Stimulated activated CD8-positive, alpha-beta memory T cell treated with anti-CD3 and anti-CD28 coated beads, Interleukin-7, amount 100 ng/mL, for 24 hours (primary cell): ENCODE data around the gene IQGAP3.
"Not testable (repeated sequence)": the region's sequence is repeated elsewhere in the genome, so short reads cannot be mapped to it uniquely, and the experiment has no call there.

Experiments
- DNase-seq: peaks from one replicate; pipeline ENCODE4 v3.0.0-alpha.2; 2020; ENCODE audit warnings: low read depth

Gene IQGAP3

DNA sequence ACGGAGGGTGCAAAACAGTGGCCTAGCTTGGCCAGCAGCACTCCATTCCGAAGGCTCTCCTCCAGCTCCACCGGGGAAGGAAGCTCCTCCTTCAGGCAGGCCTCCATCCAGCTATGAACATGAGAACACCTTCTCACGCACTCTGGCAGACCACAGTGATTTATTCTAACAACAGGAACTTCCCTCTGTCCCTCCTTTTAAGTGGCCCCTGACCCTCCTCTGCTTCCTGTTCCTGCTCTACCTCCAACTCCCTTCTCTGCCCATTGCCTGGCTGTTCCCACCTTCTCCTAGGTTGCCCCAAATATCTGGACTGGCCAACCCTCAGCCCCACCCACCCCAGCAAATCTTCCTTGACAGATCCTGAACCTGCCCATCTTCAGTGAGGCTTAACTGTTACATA, 5.9 kb downstream of the IQGAP3 start:
- DNase-seq, result no peak

DNA sequence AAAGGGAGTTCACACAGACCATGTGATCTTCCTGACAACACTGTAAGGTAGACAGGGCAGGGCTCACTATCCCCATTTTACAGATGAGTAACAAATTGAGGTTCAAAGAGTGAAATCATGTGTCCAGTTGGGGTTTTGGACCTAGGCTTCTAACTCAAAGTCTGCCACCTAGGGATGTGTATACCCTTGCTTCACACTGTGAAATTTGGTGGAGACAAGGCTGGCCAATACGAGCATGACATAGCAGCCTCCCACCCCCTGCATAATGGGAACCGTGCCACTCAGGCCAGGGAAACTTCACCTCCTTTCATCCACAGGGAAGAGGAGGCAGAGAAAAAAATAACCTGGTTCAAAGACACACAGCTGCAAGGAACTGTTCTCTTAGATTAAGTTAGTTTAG, 6.8 kb downstream of the IQGAP3 start:
- DNase-seq, result no peak

DNA sequence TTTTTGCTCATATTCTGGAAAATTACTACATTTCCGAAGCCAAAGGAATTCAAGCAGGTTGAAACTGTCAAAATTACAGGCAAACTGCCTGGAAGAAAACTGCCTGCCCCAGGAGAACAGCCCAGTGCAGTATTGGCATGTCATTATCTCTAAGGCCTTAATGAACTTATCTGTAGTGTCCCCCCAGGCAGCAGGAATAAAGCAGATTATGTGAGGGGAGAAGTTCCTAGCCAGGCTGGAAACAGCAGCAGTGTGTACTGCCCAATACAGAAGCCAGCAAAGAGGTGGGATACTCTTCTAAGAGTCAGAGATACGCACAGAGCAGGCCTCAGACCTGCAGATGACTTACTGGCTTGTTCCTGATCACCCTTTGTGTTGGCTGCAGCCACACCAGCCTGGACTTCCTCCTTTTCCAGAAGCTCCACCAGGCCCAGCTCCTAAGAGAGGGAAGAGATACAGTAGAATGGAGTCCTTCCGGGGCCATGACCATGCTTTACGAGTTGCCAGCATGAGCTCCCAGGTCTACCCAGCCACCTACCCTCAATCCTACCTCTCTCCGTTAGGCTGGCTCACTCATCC, 11.7 kb downstream of the IQGAP3 start:
- DNase-seq, result no peak

DNA sequence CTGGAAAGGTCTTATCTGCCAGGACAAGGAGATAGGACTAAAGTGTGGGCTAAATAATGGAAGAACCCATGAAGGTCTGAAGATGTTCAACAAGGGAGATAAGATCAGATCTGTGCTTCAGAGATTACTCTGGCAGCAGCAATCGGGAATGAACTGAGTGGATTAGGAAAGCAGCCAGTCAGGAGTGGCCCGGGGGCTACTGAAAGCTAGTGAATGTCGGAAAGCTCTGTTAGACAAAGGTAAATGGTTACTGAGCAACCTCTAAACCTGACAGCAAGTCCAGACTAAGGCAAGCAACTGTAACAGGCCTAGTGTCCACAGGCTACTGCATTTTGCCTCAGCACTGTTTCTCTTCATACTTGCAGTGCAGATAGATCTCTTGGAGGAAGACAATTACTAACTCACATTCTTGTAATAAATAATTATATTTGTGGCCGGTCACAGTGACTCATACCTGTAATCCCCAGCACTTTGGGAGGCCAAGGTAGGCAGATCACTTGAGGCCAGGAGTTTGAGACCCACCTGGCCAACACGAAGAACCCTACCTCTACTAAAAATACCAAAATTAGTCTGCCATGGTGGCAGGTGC, 12.5 kb downstream of the IQGAP3 start:
- DNase-seq, result no peak

DNA sequence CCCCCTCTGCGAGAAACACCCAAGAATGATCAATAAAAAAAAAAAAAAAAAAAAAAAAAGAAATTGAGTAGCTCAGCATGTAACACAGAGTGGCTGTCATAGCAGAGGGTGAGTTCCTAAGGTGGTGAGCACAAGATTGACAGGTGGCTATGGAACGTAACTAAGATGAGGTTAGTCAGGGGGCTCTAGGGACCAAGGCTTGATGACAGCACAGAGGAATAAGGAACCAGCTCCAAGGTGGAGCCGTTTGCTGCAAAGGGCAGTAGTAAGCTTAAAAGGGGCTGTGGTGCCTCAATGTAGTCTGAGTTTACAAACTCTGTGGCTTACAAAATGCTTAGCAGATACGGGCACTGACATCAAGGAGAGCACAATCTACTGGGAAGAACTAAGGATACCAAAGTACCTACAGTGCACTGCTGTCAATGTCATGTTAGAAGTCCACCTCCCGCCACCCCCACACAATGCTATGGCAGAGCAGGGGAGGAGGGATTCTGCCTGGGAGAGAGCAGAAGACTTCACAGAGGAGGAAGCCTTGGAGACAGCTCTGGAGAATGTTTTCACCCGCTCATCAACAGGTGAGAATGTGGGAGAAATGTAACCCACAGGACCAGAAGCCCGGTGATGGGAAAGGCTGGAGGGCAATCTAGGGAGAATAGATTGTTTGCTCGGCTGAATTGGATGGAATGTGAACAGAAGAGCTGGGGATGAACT, 13.1 kb downstream of the IQGAP3 start:
- DNase-seq, result no peak

DNA sequence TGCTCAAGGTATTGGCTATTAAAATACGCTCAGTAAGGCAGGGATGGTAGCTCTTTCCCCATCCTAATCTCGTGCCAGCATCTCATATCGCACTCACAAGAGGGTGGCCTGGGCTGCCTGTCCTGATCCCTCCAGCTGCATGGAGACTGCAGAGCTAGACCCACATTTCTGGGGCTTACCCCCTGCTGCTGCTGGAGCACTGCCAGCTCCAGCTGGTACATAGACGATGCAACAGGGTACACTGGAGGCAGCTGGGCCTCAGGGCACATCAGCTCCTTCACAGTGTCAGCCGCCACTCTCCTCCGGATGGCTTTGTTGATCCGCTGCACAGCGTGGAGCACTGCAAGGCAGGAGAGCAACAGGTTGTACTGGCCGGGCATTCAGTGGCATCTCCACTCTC, 16.0 kb downstream of the IQGAP3 start:
- DNase-seq, result no peak

DNA sequence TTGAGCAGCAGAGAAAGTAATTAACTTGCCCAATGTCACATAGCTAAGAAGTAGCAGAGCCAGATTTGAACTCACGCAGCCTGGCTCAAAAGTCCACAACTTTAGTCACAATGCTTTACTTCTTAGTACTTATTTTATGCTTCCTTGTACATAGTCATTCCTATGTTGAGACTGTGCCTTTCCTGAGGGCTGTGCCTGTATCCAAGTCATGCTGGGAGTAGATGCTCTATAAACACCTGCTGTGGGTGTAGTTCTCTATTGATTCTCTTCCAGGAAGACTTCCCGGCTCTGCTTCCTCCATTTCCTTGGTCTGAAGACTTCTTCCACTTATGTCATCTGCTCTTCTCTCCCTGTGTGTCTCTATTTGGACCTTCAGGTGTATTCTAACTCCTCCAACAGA, 16.6 kb downstream of the IQGAP3 start:
- DNase-seq, result no peak

DNA sequence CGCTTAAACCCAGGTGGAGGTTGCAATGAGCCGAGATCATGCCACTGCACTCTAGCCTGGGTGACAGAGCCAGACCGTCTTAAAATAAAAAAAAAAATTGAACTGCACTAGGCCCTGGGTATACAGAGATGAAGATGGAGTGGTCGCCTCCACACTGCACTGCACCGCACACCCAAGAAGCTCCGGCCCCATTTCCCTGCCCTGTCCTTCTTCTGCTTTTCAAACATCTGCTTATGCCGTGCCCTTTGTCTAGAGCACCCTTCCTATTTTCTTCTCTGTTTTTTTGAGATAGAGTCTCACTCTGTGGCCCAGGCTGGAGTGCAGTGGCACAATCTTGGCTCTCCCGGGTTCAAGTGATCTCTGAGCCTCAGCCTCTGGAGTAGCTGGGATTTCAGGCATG, 17.4 kb downstream of the IQGAP3 start:
- DNase-seq, result no peak

DNA sequence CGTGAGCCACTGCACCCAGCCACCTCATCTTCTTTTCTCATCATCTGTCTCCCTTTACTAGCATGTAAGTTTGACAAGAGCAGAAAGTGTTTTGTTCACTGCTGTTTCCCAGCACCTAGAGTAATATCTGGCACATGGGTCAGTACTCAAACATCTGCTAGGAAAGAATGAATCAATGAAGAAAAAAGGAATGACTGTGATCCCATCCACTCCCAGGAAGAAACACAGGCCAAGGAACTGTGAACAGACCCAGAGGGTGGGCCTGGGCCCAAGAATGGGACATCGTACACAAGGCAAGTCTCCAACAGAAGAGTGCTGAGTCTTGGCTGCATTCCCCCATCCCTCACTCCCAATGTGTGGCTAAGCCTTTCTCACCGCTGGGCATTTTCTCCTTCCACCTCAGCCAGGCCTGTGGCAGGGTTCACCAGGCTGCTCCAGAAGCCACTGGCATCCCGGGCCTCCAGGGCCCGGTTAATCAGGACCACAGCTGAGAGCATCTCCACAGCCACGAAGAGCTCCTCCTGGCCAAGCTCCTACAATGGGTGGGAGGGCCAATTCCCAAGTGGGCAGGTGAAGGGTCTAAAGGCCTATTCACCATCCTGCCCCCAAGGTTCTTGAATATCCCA, 18.4 kb downstream of the IQGAP3 start:
- DNase-seq, result no peak

DNA sequence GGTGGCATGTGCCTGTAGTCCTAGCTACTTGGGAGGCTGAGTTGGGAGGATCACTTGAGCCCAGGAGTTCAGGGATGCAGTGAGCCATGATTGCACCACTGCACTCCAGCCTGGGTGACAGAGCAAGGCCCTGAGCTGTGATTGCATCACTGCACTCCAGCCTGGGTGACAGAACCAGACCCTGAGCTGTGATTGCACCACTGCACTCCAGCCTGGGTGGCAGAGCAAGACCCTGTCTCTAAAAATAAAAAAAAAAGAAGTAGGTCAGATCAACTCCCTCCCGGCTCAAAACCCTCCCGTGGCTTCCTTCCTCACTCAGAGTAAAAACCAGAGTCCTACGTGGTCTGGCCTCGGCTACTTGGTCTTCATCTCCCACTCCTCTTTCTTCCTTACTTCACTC, 19.4 kb downstream of the IQGAP3 start:
- not testable (repeated sequence) for DNase-seq

DNA sequence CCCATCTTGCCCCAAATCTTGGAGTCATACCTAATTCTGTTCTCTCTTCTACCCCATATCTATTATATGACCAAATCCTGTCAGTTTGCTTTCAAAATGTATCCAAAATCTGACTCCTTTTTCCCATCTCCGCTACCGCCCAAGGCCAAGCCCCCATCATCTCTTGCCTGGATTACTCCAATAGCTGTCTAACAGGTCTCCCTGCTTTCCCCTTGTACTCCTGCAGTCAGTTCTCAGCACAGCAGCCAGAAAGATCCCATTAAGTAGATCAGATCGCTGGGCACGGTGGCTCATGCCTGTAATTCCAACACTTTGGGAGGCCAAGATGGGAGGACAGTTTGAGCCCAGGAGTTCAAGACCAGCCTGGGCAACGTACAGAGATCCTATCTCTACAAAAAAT, 19.8 kb downstream of the IQGAP3 start:
- no peak for DNase-seq

DNA sequence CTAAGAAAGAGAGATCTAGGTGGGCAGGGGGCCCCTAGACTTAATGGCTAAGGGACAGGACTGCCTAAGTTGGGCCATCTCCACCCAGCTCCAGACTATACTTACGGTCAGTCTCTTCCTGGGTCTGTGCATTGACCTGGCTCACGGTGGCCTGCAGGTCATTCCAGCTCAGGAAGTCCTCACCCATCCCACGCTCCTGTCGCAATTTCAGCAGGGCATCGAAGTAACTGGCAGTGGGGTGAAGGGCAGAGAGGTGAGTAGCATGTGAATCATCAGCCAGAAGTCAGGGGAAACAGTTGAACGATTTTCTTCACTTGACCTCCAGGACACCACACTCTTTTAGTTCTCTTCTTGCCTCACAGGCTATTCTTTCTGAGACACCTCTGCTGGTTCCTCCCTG, 20.5 kb downstream of the IQGAP3 start:
- no peak for DNase-seq

DNA sequence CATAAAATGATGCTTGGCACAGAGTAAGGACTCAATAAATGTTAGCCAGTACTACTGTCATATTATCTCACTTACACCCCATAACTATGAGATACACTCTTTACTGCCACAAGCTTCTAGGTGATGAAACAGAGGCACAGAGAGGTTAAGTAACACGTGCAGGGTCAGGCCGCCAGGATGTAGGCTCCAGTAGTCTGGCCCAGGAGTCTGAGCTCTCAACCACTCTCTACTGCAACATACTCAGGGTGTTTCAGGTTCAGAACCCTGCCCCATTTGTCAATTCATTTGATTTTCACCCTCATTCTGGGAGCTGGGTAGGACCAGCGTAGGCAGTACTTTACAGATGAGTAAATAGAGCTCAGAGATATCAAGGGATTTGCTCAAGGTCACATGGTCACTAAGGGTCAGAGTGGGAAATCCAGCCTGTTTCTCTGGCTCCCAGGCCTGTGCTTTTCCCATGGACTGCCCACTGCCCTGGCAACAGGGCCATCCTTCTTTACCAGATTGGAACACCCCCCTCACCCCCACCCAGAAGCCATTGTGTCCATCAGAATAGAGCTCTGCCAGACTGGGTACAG, 21.2 kb downstream of the IQGAP3 start:
- no peak for DNase-seq

DNA sequence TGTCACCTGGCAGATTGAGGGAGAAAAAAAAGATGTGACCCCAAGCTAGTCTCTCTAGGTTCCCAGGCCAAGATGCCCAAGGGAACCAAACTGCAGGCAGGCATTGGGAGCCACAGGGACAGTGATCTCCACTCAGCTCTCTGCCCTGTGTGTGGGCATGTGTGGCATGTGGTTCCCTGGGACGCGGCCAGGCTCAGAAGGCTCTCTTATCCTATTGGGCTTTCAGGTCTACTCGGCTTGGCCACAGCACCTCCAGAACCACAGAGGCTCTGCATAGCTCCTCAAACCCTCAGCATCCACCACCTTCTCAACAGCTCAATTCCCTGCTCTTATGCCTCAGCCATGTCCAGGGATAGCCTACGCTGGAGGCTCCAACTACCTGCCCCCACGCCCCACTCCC, 22.0 kb downstream of the IQGAP3 start:
- DNase-seq, result no peak

DNA sequence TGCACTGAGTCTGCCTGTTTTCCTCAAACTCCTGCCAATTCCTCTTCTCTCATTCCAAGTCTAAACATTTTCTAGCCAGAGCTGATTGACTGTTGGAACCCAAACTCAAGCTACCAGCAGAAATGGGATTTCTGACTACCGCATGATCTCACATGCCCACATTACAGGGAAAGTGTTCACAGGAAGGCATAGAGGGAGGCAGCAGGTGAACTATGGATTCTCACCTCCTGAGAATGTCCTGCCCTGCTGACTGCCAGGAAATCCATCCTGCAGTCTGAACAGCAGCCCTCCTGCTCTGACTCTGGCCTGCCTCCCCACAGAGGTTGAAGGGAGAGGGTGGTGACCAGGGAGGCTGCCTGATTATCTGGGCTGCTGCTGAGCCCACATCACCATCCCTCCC, 22.5 kb downstream of the IQGAP3 start:
- no peak for DNase-seq

DNA sequence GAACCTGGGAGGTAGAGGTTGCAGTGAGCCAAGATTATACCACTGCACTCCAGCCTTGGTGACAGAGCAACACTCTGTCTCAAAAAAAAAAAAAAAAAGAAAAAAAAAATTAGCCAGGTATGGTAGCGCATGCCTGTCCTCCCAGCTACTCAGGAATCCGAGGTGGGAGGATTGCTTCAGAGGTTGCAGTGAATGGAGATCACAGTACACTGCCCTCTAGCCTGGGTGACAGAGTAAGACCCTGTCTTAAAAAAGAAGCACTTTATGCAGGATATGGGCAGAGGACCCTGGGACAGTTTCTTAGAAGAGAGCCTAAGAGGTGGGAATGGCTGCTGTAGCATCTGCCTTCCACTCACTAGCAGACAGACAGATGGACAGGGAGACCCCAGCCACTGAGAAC, 23.0 kb downstream of the IQGAP3 start:
- no peak for DNase-seq

DNA sequence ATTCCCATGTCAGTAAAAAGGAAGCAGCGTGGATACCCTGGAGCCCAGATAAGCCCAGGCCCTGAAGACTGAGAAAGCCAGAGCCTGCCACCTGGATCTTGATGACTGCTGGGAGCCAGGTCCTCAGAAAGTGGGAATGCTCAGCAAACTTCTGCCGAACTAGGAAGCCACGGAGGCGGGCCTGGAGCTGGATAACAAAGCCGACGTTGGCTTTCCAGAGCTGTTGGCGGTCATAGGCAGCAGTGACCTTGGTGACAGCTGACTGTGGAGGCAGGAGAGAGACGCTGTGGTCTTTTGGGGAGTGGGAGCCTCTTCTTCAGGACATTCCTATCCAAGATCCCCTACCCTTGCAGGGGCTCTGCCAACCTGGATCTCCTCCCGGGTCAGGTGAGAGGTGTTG, 24.4 kb downstream of the IQGAP3 start:
- no peak for DNase-seq

DNA sequence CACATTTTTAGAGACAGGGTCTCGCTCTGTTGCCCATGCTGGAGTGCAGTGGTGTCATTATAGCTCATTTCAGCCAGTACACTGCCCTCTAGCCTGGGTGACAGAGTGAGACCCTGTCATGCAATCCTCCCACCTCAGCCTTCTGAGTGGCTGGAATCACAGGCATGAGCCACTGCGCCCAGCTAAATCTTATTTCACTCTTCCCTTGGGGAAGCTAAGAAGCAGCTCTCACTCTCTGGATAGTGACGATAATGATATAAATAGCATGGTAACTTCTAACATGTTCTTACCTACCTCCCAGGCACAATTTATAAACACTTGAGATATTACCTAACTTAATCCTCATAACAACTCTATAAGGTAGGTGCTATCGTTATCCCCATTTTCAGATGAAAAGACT, 24.9 kb downstream of the IQGAP3 start:
- no peak for DNase-seq

DNA sequence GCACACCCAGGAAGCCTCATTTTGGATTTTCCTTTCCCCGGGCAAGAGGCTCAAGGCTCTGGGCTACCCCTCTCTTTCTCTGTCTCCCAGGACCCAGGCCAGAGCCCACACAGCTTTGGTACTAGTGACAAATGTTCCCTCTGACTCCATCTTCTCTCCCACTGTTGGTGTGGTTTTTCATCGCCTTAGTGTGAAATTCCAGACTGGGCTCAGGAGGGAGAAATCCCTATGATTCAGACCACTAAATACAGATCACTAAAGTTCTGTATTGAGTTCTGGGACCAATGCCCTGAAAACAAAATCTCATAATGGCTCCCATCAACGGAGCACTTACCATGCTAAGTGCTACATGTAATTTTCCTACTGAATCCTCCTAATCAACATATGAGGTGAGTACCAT, 26.1 kb downstream of the IQGAP3 start:
- DNase-seq, result no peak

DNA sequence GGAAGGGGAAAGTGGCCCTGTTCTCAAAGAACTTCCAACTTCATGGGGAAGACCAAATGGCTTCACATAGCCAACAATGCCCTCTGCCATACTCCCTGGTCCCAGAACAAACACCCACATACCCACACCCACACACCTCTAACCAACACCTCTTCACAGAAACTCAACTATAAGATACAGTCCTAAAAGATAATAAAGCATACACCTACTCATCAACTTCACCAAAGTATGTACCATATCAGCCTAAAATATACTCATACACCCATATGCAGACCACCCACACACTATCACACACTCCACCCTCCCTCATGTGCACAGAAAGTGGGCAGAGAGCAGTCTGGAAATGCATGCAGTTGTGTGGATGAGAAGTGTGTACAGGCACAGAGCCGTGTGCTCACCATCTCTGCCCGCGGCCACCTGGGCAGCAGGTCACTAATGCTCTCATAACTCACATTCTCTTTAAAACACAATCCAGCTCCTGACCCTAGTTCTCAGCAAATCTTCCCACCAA, 27.7 kb downstream of the IQGAP3 start:
- DNase-seq, result no peak

DNA sequence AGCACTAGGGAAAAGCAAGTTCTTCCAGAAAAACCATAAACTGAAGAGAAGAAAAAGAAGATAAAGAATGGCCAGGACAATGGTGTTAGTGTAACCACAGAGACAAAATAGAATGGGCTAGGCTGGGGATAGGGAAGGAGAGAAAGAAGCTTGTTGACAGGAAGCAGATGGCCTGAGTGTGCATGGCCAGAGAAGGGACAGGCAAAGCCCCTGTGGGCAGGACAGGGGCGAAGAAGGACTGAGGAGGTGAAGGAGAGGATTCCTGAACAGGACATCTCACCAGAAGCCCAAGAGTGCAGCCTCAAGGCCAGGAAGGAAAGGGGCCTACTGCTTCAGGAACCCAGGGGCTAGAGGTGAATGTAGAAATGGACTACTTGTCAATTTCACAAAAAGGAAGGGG, 29.3 kb downstream of the IQGAP3 start:
- no peak for DNase-seq

DNA sequence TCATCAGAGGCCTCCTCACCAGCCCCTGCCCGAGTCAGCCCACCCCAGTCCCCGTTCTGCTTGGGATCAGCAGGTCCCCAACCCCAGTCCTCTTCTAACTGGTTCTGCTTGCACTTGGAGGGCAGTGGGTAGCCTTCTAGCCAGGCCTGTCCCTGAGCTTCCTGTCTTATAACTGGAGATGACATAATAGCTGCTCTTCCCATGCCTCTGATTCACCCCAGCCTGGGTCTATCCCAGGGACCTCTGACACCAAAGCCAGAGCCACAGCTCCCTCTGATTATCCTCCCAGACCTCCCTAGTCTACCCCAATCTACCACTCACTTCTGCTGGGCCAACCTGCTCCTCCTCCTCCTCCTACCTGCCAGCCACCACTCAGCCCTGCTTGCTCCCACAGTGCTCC, 31.4 kb downstream of the IQGAP3 start:
- no peak for DNase-seq

DNA sequence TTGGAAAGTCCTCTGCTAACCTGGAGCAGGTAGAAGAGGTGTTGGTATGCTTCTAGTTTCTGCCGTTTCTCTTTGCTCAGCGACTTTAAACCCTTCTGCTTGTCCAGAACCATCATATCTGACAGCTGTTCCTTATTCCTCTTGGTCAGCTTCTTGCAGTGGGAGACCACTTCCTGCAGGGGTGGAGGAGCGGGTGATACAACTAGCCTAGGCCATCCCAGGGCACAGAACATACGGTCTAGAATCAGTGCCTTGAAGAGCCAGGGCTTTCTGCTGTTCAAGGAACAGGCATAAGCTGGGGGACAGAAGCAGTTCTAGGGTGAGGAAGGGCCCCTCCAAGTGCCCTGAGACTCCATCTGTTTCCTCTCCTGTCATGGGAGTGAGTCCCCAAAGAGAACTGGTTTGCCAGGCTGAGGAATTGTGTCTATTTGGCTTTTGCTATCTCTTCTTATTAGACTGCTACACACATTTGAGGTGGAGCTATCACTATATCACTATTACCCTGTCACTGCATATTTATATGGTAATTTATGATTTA, 32.5 kb downstream of the IQGAP3 start:
- DNase-seq, result no peak
